ENCODE measurements around the gene OTOA.
"Not testable (repeated sequence)": the region's sequence is repeated elsewhere in the genome, so short reads cannot be mapped to it uniquely, and the experiment has no call there.

OTOA gene

GRCh38 chr16:21643785-21644184, 20.0 kb upstream of the OTOA start:
- Histone ChIP-seq H3K4me1 (ENCODE audit: control insufficient read depth, insufficient read depth, low read length) (no peaks in the 10 kb centered on the region), H3K9me3 (ENCODE audit: control insufficient read depth, insufficient read depth, low read length) (no peaks in the 10 kb centered on the region), H3K27me3 (ENCODE audit: control insufficient read depth, insufficient read depth, low read length) (no peaks in the 10 kb centered on the region), H3K4me3 (ENCODE audit: low read depth, low read length) (no peak overlapping the region), H3K36me3 (ENCODE audit: control insufficient read depth, insufficient read depth, low read length) (no peaks in the 10 kb centered on the region), H3K9ac (ENCODE audit: low read depth, low read length) (no peak overlapping the region)

GRCh38 chr16:21644674-21645073, 19.1 kb upstream of the OTOA start:
- Histone ChIP-seq H3K4me1 (ENCODE audit: control insufficient read depth, insufficient read depth, low read length) (no peaks in the 10 kb centered on the region), H3K27me3 (ENCODE audit: control insufficient read depth, insufficient read depth, low read length) (no peaks in the 10 kb centered on the region), H3K9ac (ENCODE audit: low read depth, low read length) (no peak overlapping the region)

GRCh38 chr16:21645261-21645721, 18.5 kb upstream of the OTOA start:
- Histone ChIP-seq H3K9me3 (ENCODE audit: control insufficient read depth, insufficient read depth, low read length) (no peaks in the 10 kb centered on the region), H3K36me3 (ENCODE audit: control insufficient read depth, insufficient read depth, low read length) (no peaks in the 10 kb centered on the region), H3K4me1 (ENCODE audit: control insufficient read depth, insufficient read depth, low read length) (no peaks in the 10 kb centered on the region), H3K9ac (ENCODE audit: low read depth, low read length) (no peak overlapping the region), H3K27me3 (ENCODE audit: control insufficient read depth, insufficient read depth, low read length) (no peaks in the 10 kb centered on the region), H3K4me3 (ENCODE audit: low read depth, low read length) (no peak overlapping the region)

More at GRCh38 chr16:21644674-21645073, 19.1 kb upstream of the OTOA start:
- H3K36me3 ChIP-seq (ENCODE audit: control insufficient read depth, insufficient read depth, low read length), result no peaks in the 10 kb centered on the region
- no peak overlapping the region for H3K4me3 ChIP-seq (ENCODE audit: low read depth, low read length)
- no peaks in the 10 kb centered on the region for H3K9me3 ChIP-seq (ENCODE audit: control insufficient read depth, insufficient read depth, low read length)

- Histone ChIP-seq H3K9me3 (ENCODE audit: control insufficient read depth, insufficient read depth, low read length) (no peaks in the 10 kb centered on the region), H3K36me3 (ENCODE audit: control insufficient read depth, insufficient read depth, low read length) (no peaks in the 10 kb centered on the region), H3K4me3 (ENCODE audit: low read depth, low read length) (no peak overlapping the region), H3K27me3 (ENCODE audit: control insufficient read depth, insufficient read depth, low read length) (no peaks in the 10 kb centered on the region), H3K9ac (ENCODE audit: low read depth, low read length) (no peak overlapping the region), H3K4me1 (ENCODE audit: control insufficient read depth, insufficient read depth, low read length) (no peaks in the 10 kb centered on the region)
Observed at GRCh38 chr16:21646091-21646490, 17.7 kb upstream of the OTOA start.

- Histone ChIP-seq H3K36me3 (ENCODE audit: control insufficient read depth, insufficient read depth, low read length) (no peaks in the 10 kb centered on the region), H3K9ac (ENCODE audit: low read depth, low read length) (no peak overlapping the region), H3K4me3 (ENCODE audit: low read depth, low read length) (no peak overlapping the region), H3K4me1 (ENCODE audit: control insufficient read depth, insufficient read depth, low read length) (no peaks in the 10 kb centered on the region), H3K27me3 (ENCODE audit: control insufficient read depth, insufficient read depth, low read length) (no peaks in the 10 kb centered on the region), H3K9me3 (ENCODE audit: control insufficient read depth, insufficient read depth, low read length) (no peaks in the 10 kb centered on the region)
Observed at GRCh38 chr16:21646721-21647561, 16.8 kb upstream of the OTOA start.

GRCh38 chr16:21647562-21648164, 16.1 kb upstream of the OTOA start:
- no peak overlapping the region for H3K9ac ChIP-seq (ENCODE audit: low read depth, low read length)

GRCh38 chr16:21649826-21650406, 13.9 kb upstream of the OTOA start:
- not testable (repeated sequence) for H3K27me3 ChIP-seq (ENCODE audit: control insufficient read depth, insufficient read depth, low read length); H3K36me3 ChIP-seq (ENCODE audit: control insufficient read depth, insufficient read depth, low read length); H3K9ac ChIP-seq (ENCODE audit: low read depth, low read length); H3K4me1 ChIP-seq (ENCODE audit: control insufficient read depth, insufficient read depth, low read length); H3K9me3 ChIP-seq (ENCODE audit: control insufficient read depth, insufficient read depth, low read length); H3K4me3 ChIP-seq (ENCODE audit: low read depth, low read length)

More at GRCh38 chr16:21647562-21648164, 16.1 kb upstream of the OTOA start:
- H3K27me3 ChIP-seq (ENCODE audit: control insufficient read depth, insufficient read depth, low read length), result no peaks in the 10 kb centered on the region
- no peaks in the 10 kb centered on the region for H3K36me3 ChIP-seq (ENCODE audit: control insufficient read depth, insufficient read depth, low read length)
- H3K9me3 ChIP-seq (ENCODE audit: control insufficient read depth, insufficient read depth, low read length), result no peaks in the 10 kb centered on the region
- no peaks in the 10 kb centered on the region for H3K4me1 ChIP-seq (ENCODE audit: control insufficient read depth, insufficient read depth, low read length)
- no peak overlapping the region for H3K4me3 ChIP-seq (ENCODE audit: low read depth, low read length)

GRCh38 chr16:21650521-21650920, 13.2 kb upstream of the OTOA start:
- Histone ChIP-seq H3K9me3 (ENCODE audit: control insufficient read depth, insufficient read depth, low read length) (no peaks in the 10 kb centered on the region), H3K9ac (ENCODE audit: low read depth, low read length) (no peak overlapping the region), H3K4me1 (ENCODE audit: control insufficient read depth, insufficient read depth, low read length) (no peaks in the 10 kb centered on the region), H3K27me3 (ENCODE audit: control insufficient read depth, insufficient read depth, low read length) (no peaks in the 10 kb centered on the region), H3K4me3 (ENCODE audit: low read depth, low read length) (no peak overlapping the region), H3K36me3 (ENCODE audit: control insufficient read depth, insufficient read depth, low read length) (no peaks in the 10 kb centered on the region)

GRCh38 chr16:21651515-21651914, 12.3 kb upstream of the OTOA start:
- Histone ChIP-seq H3K4me3 (ENCODE audit: low read depth, low read length) (no peak overlapping the region), H3K4me1 (ENCODE audit: control insufficient read depth, insufficient read depth, low read length) (no peaks in the 10 kb centered on the region), H3K36me3 (ENCODE audit: control insufficient read depth, insufficient read depth, low read length) (no peaks in the 10 kb centered on the region), H3K9me3 (ENCODE audit: control insufficient read depth, insufficient read depth, low read length) (no peaks in the 10 kb centered on the region), H3K27me3 (ENCODE audit: control insufficient read depth, insufficient read depth, low read length) (no peaks in the 10 kb centered on the region), H3K9ac (ENCODE audit: low read depth, low read length) (no peak overlapping the region)

GRCh38 chr16:21652453-21652852, 11.3 kb upstream of the OTOA start, which contains the start of gene IGSF6:
TSS of gene IGSF6 (minus strand) at chr16:21652608. CDS start at chr16:21652598, 10 bp downstream.
- H3K9me3 ChIP-seq (ENCODE audit: control insufficient read depth, insufficient read depth, low read length), result no peaks in the 10 kb centered on the region

GRCh38 chr16:21653571-21653970, 10.2 kb upstream of the OTOA start:
- H3K4me1 ChIP-seq (ENCODE audit: control insufficient read depth, insufficient read depth, low read length), result no peaks in the 10 kb centered on the region
- H3K9ac ChIP-seq (ENCODE audit: low read depth, low read length), result no peak overlapping the region
- no peaks in the 10 kb centered on the region for H3K9me3 ChIP-seq (ENCODE audit: control insufficient read depth, insufficient read depth, low read length)
- H3K4me3 ChIP-seq (ENCODE audit: low read depth, low read length), result no peak overlapping the region
- H3K36me3 ChIP-seq (ENCODE audit: control insufficient read depth, insufficient read depth, low read length), result no peaks in the 10 kb centered on the region
- no peaks in the 10 kb centered on the region for H3K27me3 ChIP-seq (ENCODE audit: control insufficient read depth, insufficient read depth, low read length)

More at GRCh38 chr16:21652453-21652852, 11.3 kb upstream of the OTOA start, which contains the start of gene IGSF6:
- Histone ChIP-seq H3K36me3 (ENCODE audit: control insufficient read depth, insufficient read depth, low read length) (no peaks in the 10 kb centered on the region), H3K9ac (ENCODE audit: low read depth, low read length) (no peak within 1 kb of the TSS), H3K4me1 (ENCODE audit: control insufficient read depth, insufficient read depth, low read length) (no peaks in the 10 kb centered on the region), H3K27me3 (ENCODE audit: control insufficient read depth, insufficient read depth, low read length) (no peaks in the 10 kb centered on the region), H3K4me3 (ENCODE audit: low read depth, low read length) (no peak within 1 kb of the TSS)

All from iPS-15b (cell line).